ENCODE measurements around the gene JSRP1. TPM values are rescaled to one million over a fixed set of nuclear protein-coding genes. Genes with fewer than 3 reads are reported as not detected.

The JSRP1 gene
- total RNA-seq, 2 experiments from 2014 or later = 1.0 TPM

DNA sequence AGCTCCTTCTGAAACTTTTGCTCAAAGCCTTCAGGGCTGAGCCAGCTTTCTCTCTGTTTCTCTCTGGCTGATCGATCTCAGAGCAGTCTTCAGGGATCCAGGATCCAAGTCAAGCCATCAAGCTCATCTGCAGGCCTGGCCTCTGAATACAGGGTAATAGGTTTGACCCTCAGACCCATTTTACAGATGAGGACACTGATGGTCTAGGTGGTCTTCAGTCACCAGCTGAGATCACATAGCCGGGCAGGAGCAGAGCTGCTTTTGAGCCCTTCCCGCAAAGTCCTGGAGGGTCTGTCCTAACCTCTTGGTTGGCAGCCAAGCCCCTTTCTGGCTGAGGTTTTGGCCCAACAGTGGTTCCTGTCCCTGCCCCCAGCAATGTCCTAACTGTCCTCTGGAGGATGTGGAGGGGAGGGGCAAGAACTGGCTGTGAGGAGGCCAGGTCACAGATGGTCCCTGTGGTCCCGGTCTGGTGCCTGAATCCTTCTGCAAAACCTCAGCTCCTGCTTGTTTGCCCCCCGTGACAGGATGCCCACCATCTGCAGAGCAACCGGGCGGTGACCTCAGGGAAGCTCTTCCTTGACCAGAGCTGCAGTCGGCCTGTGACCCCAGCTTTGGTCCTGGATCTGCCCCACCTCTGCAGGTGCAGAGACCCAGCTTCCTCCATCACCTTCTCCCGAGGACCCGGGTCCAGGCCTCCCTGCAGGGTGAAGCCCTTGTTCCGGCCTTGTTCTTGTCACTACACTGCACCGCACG is 31.5 kb upstream of the JSRP1 start:
- H3K4me3 Mint-ChIP-seq = no peak overlapping the region
- peaks cover 13% of the 10 kb centered on the region for H3K27me3 Mint-ChIP-seq
- CTCF ChIA-PET = interaction anchor here (1.3 to 1.4 kb wide), 3 partner anchors 14 to 21 kb away, joined by 4 to 7 read pairs (median 6); no protein-coding TSS in a partner anchor
- no peak for ATAC-seq
- H3K27ac Mint-ChIP-seq = no peak overlapping the region
- POLR2A ChIA-PET = interaction anchor here (1.0 to 1.7 kb wide), 6 partner anchors 11 to 40 kb away, joined by 3 to 4 read pairs (median 4); partner anchors contain the start of gene LSM7
- intact Hi-C loops (cut with micrococcal nuclease) = no loop called here
- no peak for DNase-seq
- TF ChIP-seq, protein P1, sequence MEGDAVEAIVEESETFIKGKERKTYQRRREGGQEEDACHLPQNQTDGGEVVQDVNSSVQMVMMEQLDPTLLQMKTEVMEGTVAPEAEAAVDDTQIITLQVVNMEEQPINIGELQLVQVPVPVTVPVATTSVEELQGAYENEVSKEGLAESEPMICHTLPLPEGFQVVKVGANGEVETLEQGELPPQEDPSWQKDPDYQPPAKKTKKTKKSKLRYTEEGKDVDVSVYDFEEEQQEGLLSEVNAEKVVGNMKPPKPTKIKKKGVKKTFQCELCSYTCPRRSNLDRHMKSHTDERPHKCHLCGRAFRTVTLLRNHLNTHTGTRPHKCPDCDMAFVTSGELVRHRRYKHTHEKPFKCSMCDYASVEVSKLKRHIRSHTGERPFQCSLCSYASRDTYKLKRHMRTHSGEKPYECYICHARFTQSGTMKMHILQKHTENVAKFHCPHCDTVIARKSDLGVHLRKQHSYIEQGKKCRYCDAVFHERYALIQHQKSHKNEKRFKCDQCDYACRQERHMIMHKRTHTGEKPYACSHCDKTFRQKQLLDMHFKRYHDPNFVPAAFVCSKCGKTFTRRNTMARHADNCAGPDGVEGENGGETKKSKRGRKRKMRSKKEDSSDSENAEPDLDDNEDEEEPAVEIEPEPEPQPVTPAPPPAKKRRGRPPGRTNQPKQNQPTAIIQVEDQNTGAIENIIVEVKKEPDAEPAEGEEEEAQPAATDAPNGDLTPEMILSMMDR (IDR thresholded peaks at IDR 0.05) = no peak
- no peaks in the 10 kb centered on the region for H3K36me3 Mint-ChIP-seq (ENCODE audit: low read depth)
- no peaks in the 10 kb centered on the region for H3K9me3 Mint-ChIP-seq
- H3K4me1 Mint-ChIP-seq (ENCODE audit: low read depth) = peaks cover 13% of the 10 kb centered on the region

DNA sequence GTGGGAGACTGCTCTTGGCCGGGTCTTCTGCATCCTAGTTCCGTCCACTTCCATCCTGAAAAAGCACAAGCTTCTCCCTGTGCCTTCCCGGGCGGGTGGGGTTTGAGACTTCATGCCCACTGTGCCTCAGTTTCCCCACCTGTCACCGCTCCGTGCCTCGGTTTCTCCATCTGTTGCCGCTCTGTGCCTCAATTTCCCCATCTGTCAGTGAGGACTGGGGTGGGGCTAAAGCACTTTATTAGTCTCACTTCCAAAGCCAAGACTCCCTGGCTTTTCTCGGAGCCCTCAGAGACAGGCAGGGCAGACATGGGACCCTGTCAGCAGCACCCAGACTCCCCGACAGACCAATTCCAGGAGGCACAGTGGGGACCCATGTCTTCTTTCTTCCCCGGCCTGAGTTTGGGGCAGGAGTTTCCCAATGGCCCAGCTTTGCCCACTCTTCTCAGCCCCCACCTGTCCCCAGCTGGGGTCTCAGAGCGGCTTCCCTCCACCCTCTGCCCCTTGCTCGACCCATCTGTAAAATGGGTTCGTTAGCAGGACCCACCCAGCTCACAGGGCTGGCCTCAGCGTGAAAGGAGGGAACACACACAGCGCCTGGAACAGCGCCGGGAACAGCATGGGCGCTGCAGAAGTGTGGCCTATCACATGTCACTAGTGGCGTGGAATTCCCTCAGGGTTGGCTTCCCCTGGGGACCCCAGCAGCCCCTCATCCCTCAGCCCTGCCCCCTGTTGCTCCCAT is 30.4 kb upstream of the JSRP1 start:
- peaks cover 13% of the 10 kb centered on the region for H3K27me3 Mint-ChIP-seq
- H3K36me3 Mint-ChIP-seq (ENCODE audit: low read depth) = no peaks in the 10 kb centered on the region
- H3K27ac Mint-ChIP-seq = no peak overlapping the region
- no peak overlapping the region for H3K4me3 Mint-ChIP-seq
- ChIA-PET POLR2A (interaction anchor here (0.6 to 1.1 kb wide), 2 partner anchors 28 to 496 kb away, joined by 3 read pairs; no protein-coding TSS in a partner anchor), CTCF (interaction anchor here (1.4 kb wide), 1 partner anchor 13 kb away, joined by 6 read pairs; no protein-coding TSS in a partner anchor)
- DNase-seq = no peak
- ATAC-seq = no peak
- H3K9me3 Mint-ChIP-seq = no peaks in the 10 kb centered on the region
- TF ChIP-seq, protein P1 (IDR thresholded peaks at IDR 0.05) = no peak
- intact Hi-C loops (cut with micrococcal nuclease) = no loop called here
- H3K4me1 Mint-ChIP-seq (ENCODE audit: low read depth) = peaks cover 24% of the 10 kb centered on the region

- intact Hi-C loops (cut with micrococcal nuclease) = no loop called here
- TF ChIP-seq, protein P1 (IDR thresholded peaks at IDR 0.05) = no peak
- DNase-seq = no peak
- no peak overlapping the region for H3K27ac Mint-ChIP-seq
- peaks cover 3% of the 10 kb centered on the region for H3K27me3 Mint-ChIP-seq
- H3K4me1 Mint-ChIP-seq (ENCODE audit: low read depth) = peaks cover 18% of the 10 kb centered on the region
- no peak overlapping the region for H3K4me3 Mint-ChIP-seq
- no peak for ATAC-seq
- H3K36me3 Mint-ChIP-seq (ENCODE audit: low read depth) = no peaks in the 10 kb centered on the region
- H3K9me3 Mint-ChIP-seq = no peaks in the 10 kb centered on the region
- ChIA-PET CTCF (interaction anchor here (1.8 kb wide), 1 partner anchor 10 kb away, joined by 6 read pairs; no protein-coding TSS in a partner anchor), POLR2A (interaction anchor here (0.6 to 1.8 kb wide), 4 partner anchors 10 to 1076 kb away, joined by 3 to 6 read pairs (median 3); no protein-coding TSS in a partner anchor)
Observed at GRCh38 chr19:2283835-2284507, 27.8 kb upstream of the JSRP1 start.

DNA sequence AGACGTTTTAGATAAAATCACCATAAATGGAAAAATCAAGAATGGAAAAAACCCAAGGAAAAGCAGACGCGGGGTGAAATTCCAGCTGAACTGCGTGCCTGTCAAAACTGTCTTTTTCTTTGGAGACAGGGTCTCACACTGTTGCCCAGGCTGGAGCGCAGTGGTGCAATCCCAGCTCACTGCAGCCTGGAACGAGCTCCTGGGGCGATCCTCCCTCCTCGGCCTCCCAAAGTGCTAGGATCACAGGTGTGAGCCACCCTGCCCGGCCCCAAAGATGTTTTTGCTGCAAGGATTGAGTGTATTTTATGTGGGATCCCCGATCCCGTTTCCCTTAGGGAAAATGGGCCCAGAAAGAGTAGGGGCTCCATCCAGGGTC is 26.6 kb upstream of the JSRP1 start:
- Mint-ChIP-seq H3K9me3 (no peaks in the 10 kb centered on the region), H3K27ac (no peak overlapping the region), H3K4me3 (no peak overlapping the region), H3K36me3 (ENCODE audit: low read depth) (no peaks in the 10 kb centered on the region), H3K4me1 (ENCODE audit: low read depth) (peaks cover 15% of the 10 kb centered on the region), H3K27me3 (no peaks in the 10 kb centered on the region)
- intact Hi-C loops (cut with micrococcal nuclease) = no loop called here
- ChIA-PET CTCF (interaction anchor here (1.8 kb wide), 1 partner anchor 8 kb away, joined by 6 read pairs; no protein-coding TSS in a partner anchor), POLR2A (interaction anchor here (0.9 to 1.4 kb wide), 3 partner anchors 13 to 38 kb away, joined by 3 read pairs; no protein-coding TSS in a partner anchor)
- no peak for ATAC-seq
- no peak for DNase-seq
- TF ChIP-seq, protein P1 (IDR thresholded peaks at IDR 0.05) = no peak
